Endothelial cell of umbilical vein (primary cell): Measurements from ENCODE around the gene ZNF524. TPM values are rescaled to one million over a fixed set of nuclear protein-coding genes. Genes with fewer than 3 reads are reported as not detected.

ENCODE experiments used
- BruUV-seq: library from RNA; stranded (reverse); fragments of 400-500 nt; replicated peaks from 2 replicates; lab custom pipeline; 2021; lab: Mats Ljungman, UMichigan
- CTCF ChIA-PET: fragments of 300-600, 350-600 bp; sonication (Branson Sonifier 250); formaldehyde crosslinking; loops from one replicate; lab custom pipeline; 2021; ENCODE audit warnings: antibody characterized with exemption, inconsistent platforms; lab: Charles Lee
- POLR2A ChIA-PET: fragments of 300-600, 350-600 bp; sonication (Branson Sonifier 250); formaldehyde crosslinking; loops from one replicate; lab custom pipeline; 2021; ENCODE audit warnings: antibody characterized with exemption, inconsistent platforms; lab: Charles Lee
- DNase-seq: peaks from one replicate; pipeline ENCODE4 v3.0.0-alpha.2; 2011; ENCODE audit warnings: low read depth, low spot score
- FAIRE-seq: peaks from 2 replicates; lab custom pipeline; 2011; peaks lifted over from hg19 to GRCh38; lab: Jason Lieb, UNC
- H2AFZ ChIP-seq: 2 replicates; pipeline ENCODE4 v1.6.0; 2012; ENCODE audit warnings: low read depth, low read length, control low read depth, inconsistent platforms
- H3K27ac ChIP-seq: 2 replicates; pipeline ENCODE4 v1.5.1; 2011; ENCODE audit warnings: low read depth, mild to moderate bottlenecking, control low read depth, low read length, moderate library complexity; ENCODE audit not compliant: insufficient read depth
- H3K27me3 ChIP-seq, 2 experiments: 2 replicates each; pipeline versions ENCODE4 v1.6.0 to v1.6.1; 2011; ENCODE audit warnings: low read length in 2 of 2, mixed read lengths in 1 of 2; ENCODE audit not compliant: control insufficient read depth in 2 of 2, insufficient read depth in 2 of 2
- H3K36me3 ChIP-seq, 2 experiments: 2 replicates in 1 of 2; 3 replicates in 1 of 2; pipeline ENCODE4 v1.5.1; 2011; ENCODE audit warnings: low read length in 2 of 2, mild to moderate bottlenecking in 1 of 2, moderate library complexity in 1 of 2; ENCODE audit not compliant: control insufficient read depth in 2 of 2, insufficient read depth in 2 of 2; ENCODE audit errors: extremely low read depth in 1 of 2
- H3K4me1 ChIP-seq: 3 replicates; pipeline ENCODE4 v1.5.1; 2011; ENCODE audit warnings: mild to moderate bottlenecking, low read length; ENCODE audit not compliant: control insufficient read depth, insufficient read depth; ENCODE audit errors: extremely low read depth
- H3K4me2 ChIP-seq: 2 replicates; pipeline ENCODE4 v1.6.1; 2011; ENCODE audit warnings: low read length, control low read depth, mixed read lengths; ENCODE audit not compliant: insufficient read depth
- H3K4me3 ChIP-seq, 3 experiments: fragments of 200-600 bp in 1 of 3; sonication (generic), shearing (Covaris generic) in 1 of 3; replicated peaks in 1 of 3; 2 replicates each; pipeline ENCODE4 v1.5.1; 2011 to 2016; ENCODE audit warnings: control low read depth in 3 of 3, low read length in 3 of 3, mild to moderate bottlenecking in 2 of 3, inconsistent platforms in 1 of 3, low read depth in 1 of 3, moderate library complexity in 1 of 3; ENCODE audit not compliant: insufficient read depth in 1 of 3
- H3K79me2 ChIP-seq: 2 replicates; pipeline ENCODE4 v1.6.0; 2012; ENCODE audit warnings: low read length, inconsistent platforms; ENCODE audit not compliant: control insufficient read depth, insufficient read depth
- H3K9ac ChIP-seq: replicated peaks from 2 replicates; pipeline ENCODE3; 2011; ENCODE audit warnings: low read length, control low read depth; ENCODE audit not compliant: insufficient read depth; ENCODE audit errors: extremely low read depth
- H3K9me1 ChIP-seq: replicated peaks from 3 replicates; pipeline ENCODE4 v1.6.0; 2011; ENCODE audit warnings: mild to moderate bottlenecking, low read length; ENCODE audit not compliant: control insufficient read depth, insufficient read depth; ENCODE audit errors: extremely low read depth
- H3K9me3 ChIP-seq: replicated peaks from 2 replicates; pipeline ENCODE4 v1.5.1; 2012; ENCODE audit warnings: low read length, inconsistent platforms; ENCODE audit not compliant: control insufficient read depth, insufficient read depth
- H4K20me1 ChIP-seq: replicated peaks from 2 replicates; pipeline ENCODE3; 2011; ENCODE audit warnings: mild to moderate bottlenecking, low read length; ENCODE audit not compliant: control insufficient read depth, insufficient read depth; ENCODE audit errors: extremely low read depth
- CTCF ChIP-seq, 2 donors: IDR thresholded peaks; 1 replicate in 1 of 2; 2 replicates in 1 of 2; pipeline ENCODE4 v1.5.1; 2011; ENCODE audit warnings: low read length in 2 of 2, mild to moderate bottlenecking in 2 of 2, moderate library complexity in 2 of 2, control low read depth in 1 of 2, inconsistent platforms in 1 of 2, low read depth in 1 of 2; ENCODE audit not compliant: insufficient read depth in 1 of 2; ENCODE audit errors: extremely low read depth in 1 of 2
- EZH2 ChIP-seq: IDR thresholded peaks from 2 replicates; pipeline ENCODE4 v1.6.1; 2012; ENCODE audit warnings: borderline replicate concordance, low read depth, mild to moderate bottlenecking, moderate library complexity, low read length, inconsistent platforms; ENCODE audit not compliant: severe bottlenecking
- FOS ChIP-seq: IDR thresholded peaks from 2 replicates; pipeline ENCODE4 v1.6.1; 2011; ENCODE audit warnings: mild to moderate bottlenecking, low read length, moderate library complexity, borderline replicate concordance; ENCODE audit not compliant: insufficient read depth
- GATA2 ChIP-seq: IDR thresholded peaks from 2 replicates; pipeline ENCODE4 v1.7.0; 2011; ENCODE audit warnings: low read depth, mild to moderate bottlenecking, moderate library complexity, mixed read lengths, low read length; ENCODE audit not compliant: insufficient read length, insufficient read depth
- JUN ChIP-seq: IDR thresholded peaks from 2 replicates; pipeline ENCODE4 v1.6.1; 2011; ENCODE audit warnings: borderline replicate concordance, low read depth; ENCODE audit not compliant: insufficient read length, insufficient read depth
- MAX ChIP-seq: IDR thresholded peaks from 2 replicates; pipeline ENCODE4 v1.6.1; 2011; ENCODE audit not compliant: insufficient read depth, insufficient read length
- MYC ChIP-seq: IDR thresholded peaks from one replicate; pipeline ENCODE4 v1.6.1; 2011; ENCODE audit warnings: mild to moderate bottlenecking, low read depth, low read length
- POLR2A ChIP-seq: IDR thresholded peaks from 2 replicates; pipeline ENCODE4 v1.6.1; 2012; ENCODE audit warnings: low read depth, mild to moderate bottlenecking, control low read depth, low read length
- POLR2AphosphoS5 ChIP-seq: IDR thresholded peaks from 2 replicates; pipeline ENCODE4 v1.6.1; 2012; ENCODE audit warnings: low read depth, mild to moderate bottlenecking, control low read depth, low read length, moderate library complexity; ENCODE audit not compliant: insufficient read depth
- dilution Hi-C: fragments of 300-500 bp; cut with MboI; formaldehyde crosslinking; loops from one replicate; pipeline ENCODE4 v1.15.0; 2019; ENCODE audit warnings: low sequenced_read_pairs; ENCODE audit not compliant: extremely low pct_ligation_motif_present
- intact Hi-C: fragments of 100-400 bp; cut with micrococcal nuclease; formaldehyde crosslinking; loops from one replicate; pipeline ENCODE4 v1.10.0; 2022
- polyA plus RNA-seq, 4 experiments: library from polyadenylated mRNA; depleted of rRNA in 3 of 4; stranded (reverse) in 3 of 4; unstranded in 1 of 4; fragments of >200 nt; gene quantifications; 2 replicates each; pipeline versions ENCODE4 v1.2.1 to v1.2.3, GENCODE V29; 2011 to 2012; ENCODE audit warnings: missing spikeins in 1 of 4
- total RNA-seq: library from RNA; stranded (reverse); gene quantifications from 2 replicates; pipeline ENCODE4 v1.2.3, GENCODE V29; 2021

The ZNF524 gene
- total and polyA plus RNA-seq, 2 donors (not counting 3 experiments of a cell fraction or from before 2014, with no cell fraction given): 15.2 to 15.4 TPM

- Histone ChIP-seq H3K79me2 (peaks cover 23% of the 10 kb centered on the region), H3K27ac (no peak overlapping the region), H3K36me3 (peaks cover 3 to 10% of the 10 kb centered on the region in 2 experiments), H3K4me2 (peak overlapping the region; percentile 50), H3K9ac (peak overlapping the region; percentile 61), H3K4me1 (peaks cover 35% of the 10 kb centered on the region), H3K4me3 (peak overlapping the region; percentile 53 to 75 (median 61)), H3K27me3 (no peaks in the 10 kb centered on the region), H3K9me3 (no peaks in the 10 kb centered on the region), H4K20me1 (no peaks in the 10 kb centered on the region), H2AFZ (no peak overlapping the region), H3K9me1 (no peaks in the 10 kb centered on the region)
- DNase-seq: no peak
- intact Hi-C loops: loop anchor here (1.0 to 5.0 kb wide), 2 partner anchors 9 to 557 kb away; no protein-coding TSS in a partner anchor
- ChIA-PET POLR2A (no interaction called here), CTCF (interaction anchor here (0.6 kb wide), 1 partner anchor 470 kb away, joined by 4 read pairs; no protein-coding TSS in a partner anchor)
- BruUV-seq: no TSS peak
- dilution Hi-C loops: no loop called here
- FAIRE-seq: no peak
- TF ChIP-seq CTCF (IDR thresholded peaks at IDR 0.05; ENCODE audit: extremely low read depth in 1 of 2, insufficient read depth in 1 of 2, low read depth in 1 of 2, low read length in 2 of 2): no peak
Measured at GRCh38 chr19:55643887-55644176, 43.7 kb downstream of the ZNF524 start.

- CTCF ChIA-PET: interaction anchor here (0.6 kb wide), 1 partner anchor 471 kb away, joined by 4 read pairs; no protein-coding TSS in a partner anchor
Measured at GRCh38 chr19:55644191-55644833, 44.2 kb downstream of the ZNF524 start.

More at GRCh38 chr19:55644191-55644833, 44.2 kb downstream of the ZNF524 start:
- Histone ChIP-seq H3K9me1 (no peaks in the 10 kb centered on the region), H3K79me2 (peaks cover 23% of the 10 kb centered on the region), H3K9me3 (no peaks in the 10 kb centered on the region), H3K36me3 (peaks cover 3 to 10% of the 10 kb centered on the region in 2 experiments), H3K9ac (peak overlapping the region; percentile 61), H3K27ac (no peak overlapping the region), H3K4me3 (peak overlapping the region; percentile 53 to 75 (median 61)), H3K4me2 (peak overlapping the region; percentile 50), H3K4me1 (peaks cover 35% of the 10 kb centered on the region), H4K20me1 (no peaks in the 10 kb centered on the region), H3K27me3 (no peaks in the 10 kb centered on the region), H2AFZ (no peak overlapping the region)
- intact Hi-C loops: loop anchor here (5.0 kb wide), 1 partner anchor 557 kb away; no protein-coding TSS in a partner anchor
- dilution Hi-C loops: no loop called here
- no TSS peak for BruUV-seq
- FAIRE-seq: no peak
- TF ChIP-seq POLR2AphosphoS5 (no peak), POLR2A (no peak), MAX (no peak), MYC (no peak), JUN (no peak), CTCF (IDR thresholded peaks at IDR 0.05; ENCODE audit: extremely low read depth in 1 of 2, insufficient read depth in 1 of 2, low read depth in 1 of 2, low read length in 2 of 2) (no peak), FOS (no peak), EZH2 (no peak), GATA2 (no peak)
- no peak for DNase-seq
- POLR2A ChIA-PET: no interaction called here
